Suprapubic skin (tissue), 4 donors: ENCODE data around the gene EMP2. TPM values are rescaled to one million over a fixed set of nuclear protein-coding genes. Genes with fewer than 3 reads are reported as not detected.

ENCODE experiments used
- DNase-seq, 2 donors: peaks; one replicate each; pipeline ENCODE4 v3.0.0-alpha.2; 2019; ENCODE audit warnings: low spot score in 2 of 2
- H3K27ac ChIP-seq: fragments of 200-600 bp; sonication (generic); one replicate; pipeline ENCODE4 v1.5.1; 2019
- H3K27me3 ChIP-seq: fragments of 200-600 bp; sonication (generic); one replicate; pipeline ENCODE4 v1.5.1; 2019
- H3K36me3 ChIP-seq: fragments of 200-600 bp; sonication (generic); one replicate; pipeline ENCODE4 v1.5.1; 2019
- H3K4me1 ChIP-seq: fragments of 200-600 bp; sonication (generic); one replicate; pipeline ENCODE4 v1.5.1; 2019
- H3K4me3 ChIP-seq: fragments of 200-600 bp; sonication (generic); one replicate; pipeline ENCODE4 v1.5.1; 2019; ENCODE audit warnings: mild to moderate bottlenecking
- H3K9me3 ChIP-seq: fragments of 200-600 bp; sonication (generic); one replicate; pipeline ENCODE4 v1.5.1; 2019
- EP300 ChIP-seq: sonication (generic); formaldehyde crosslinking; IDR thresholded peaks from one replicate; pipeline ENCODE4 v1.6.1; 2017; ENCODE audit warnings: antibody characterized with exemption
- POLR2A ChIP-seq, 2 donors: fragments of 450-650 bp; IDR thresholded peaks; one replicate each; pipeline ENCODE4 v1.6.1; 2017; ENCODE audit warnings: antibody characterized with exemption in 2 of 2, mild to moderate bottlenecking in 2 of 2, moderate library complexity in 2 of 2
- POLR2AphosphoS5 ChIP-seq, 3 donors: sonication (generic); formaldehyde crosslinking; IDR thresholded peaks; one replicate each; pipeline ENCODE4 v1.6.1; 2017; ENCODE audit warnings: antibody characterized with exemption in 3 of 3
- WGBS: methylation state at CpG from one replicate; pipeline ENCODE4 v1.1.5; 2018; 5-methylcytosine and 5-hydroxymethylcytosine counted together
- total RNA-seq, 4 donors: library from RNA; depleted of rRNA; stranded (reverse); fragments of >200 nt; gene quantifications; one replicate each; pipeline ENCODE4 v1.1.0, GENCODE V29; 2016
- TF ChIP-seq, protein P1 (sequence below), 2 donors: fragments of 200-600 bp in 1 of 2; fragments of 450-650 bp in 1 of 2; sonication (generic) in 1 of 2; IDR thresholded peaks; one replicate each; pipeline ENCODE4 v1.5.1; 2016 to 2019; ENCODE audit warnings: antibody characterized with exemption in 2 of 2, mild to moderate bottlenecking in 1 of 2, moderate library complexity in 1 of 2

EMP2 gene
- total RNA-seq, 4 donors from 2014 or later, result 91.6 to 187 (median 139) TPM

DNA sequence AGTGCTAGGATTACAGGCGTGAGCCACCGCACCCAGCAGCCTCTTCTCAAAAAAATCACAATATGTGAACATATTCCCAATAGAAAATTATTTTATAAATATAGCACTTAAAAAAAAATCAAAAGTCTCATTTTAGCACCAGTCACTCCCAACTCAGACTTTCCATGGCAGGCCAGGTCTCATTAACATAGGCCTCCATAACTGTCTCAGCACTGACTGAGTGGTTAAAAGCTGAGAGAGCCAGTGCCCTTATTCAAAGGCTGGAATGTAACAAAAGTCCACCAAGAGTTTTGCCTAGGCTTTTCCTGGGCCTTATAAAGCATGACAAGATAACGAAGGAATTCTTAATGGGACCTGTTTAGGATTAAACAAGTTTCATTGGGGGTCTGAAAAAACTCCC is 79.8 kb downstream of the EMP2 start:
- TF ChIP-seq EP300, result no peak
- no peak for TF ChIP-seq POLR2AphosphoS5 (IDR thresholded peaks at IDR 0.05)
- TF ChIP-seq, protein P1, sequence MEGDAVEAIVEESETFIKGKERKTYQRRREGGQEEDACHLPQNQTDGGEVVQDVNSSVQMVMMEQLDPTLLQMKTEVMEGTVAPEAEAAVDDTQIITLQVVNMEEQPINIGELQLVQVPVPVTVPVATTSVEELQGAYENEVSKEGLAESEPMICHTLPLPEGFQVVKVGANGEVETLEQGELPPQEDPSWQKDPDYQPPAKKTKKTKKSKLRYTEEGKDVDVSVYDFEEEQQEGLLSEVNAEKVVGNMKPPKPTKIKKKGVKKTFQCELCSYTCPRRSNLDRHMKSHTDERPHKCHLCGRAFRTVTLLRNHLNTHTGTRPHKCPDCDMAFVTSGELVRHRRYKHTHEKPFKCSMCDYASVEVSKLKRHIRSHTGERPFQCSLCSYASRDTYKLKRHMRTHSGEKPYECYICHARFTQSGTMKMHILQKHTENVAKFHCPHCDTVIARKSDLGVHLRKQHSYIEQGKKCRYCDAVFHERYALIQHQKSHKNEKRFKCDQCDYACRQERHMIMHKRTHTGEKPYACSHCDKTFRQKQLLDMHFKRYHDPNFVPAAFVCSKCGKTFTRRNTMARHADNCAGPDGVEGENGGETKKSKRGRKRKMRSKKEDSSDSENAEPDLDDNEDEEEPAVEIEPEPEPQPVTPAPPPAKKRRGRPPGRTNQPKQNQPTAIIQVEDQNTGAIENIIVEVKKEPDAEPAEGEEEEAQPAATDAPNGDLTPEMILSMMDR (IDR thresholded peaks at IDR 0.05), result no peak
- TF ChIP-seq POLR2A (IDR thresholded peaks at IDR 0.05), result no peak
- peaks cover 27% of the 10 kb centered on the region for H3K36me3 ChIP-seq
- no peak overlapping the region for H3K4me3 ChIP-seq
- H3K9me3 ChIP-seq, result no peaks in the 10 kb centered on the region
- H3K4me1 ChIP-seq, result no peaks in the 10 kb centered on the region
- WGBS, result 96% methylated on average over 3 of the region's 3 CpGs
- DNase-seq, result no peak
- no peak overlapping the region for H3K27ac ChIP-seq
- H3K27me3 ChIP-seq, result no peaks in the 10 kb centered on the region

DNA sequence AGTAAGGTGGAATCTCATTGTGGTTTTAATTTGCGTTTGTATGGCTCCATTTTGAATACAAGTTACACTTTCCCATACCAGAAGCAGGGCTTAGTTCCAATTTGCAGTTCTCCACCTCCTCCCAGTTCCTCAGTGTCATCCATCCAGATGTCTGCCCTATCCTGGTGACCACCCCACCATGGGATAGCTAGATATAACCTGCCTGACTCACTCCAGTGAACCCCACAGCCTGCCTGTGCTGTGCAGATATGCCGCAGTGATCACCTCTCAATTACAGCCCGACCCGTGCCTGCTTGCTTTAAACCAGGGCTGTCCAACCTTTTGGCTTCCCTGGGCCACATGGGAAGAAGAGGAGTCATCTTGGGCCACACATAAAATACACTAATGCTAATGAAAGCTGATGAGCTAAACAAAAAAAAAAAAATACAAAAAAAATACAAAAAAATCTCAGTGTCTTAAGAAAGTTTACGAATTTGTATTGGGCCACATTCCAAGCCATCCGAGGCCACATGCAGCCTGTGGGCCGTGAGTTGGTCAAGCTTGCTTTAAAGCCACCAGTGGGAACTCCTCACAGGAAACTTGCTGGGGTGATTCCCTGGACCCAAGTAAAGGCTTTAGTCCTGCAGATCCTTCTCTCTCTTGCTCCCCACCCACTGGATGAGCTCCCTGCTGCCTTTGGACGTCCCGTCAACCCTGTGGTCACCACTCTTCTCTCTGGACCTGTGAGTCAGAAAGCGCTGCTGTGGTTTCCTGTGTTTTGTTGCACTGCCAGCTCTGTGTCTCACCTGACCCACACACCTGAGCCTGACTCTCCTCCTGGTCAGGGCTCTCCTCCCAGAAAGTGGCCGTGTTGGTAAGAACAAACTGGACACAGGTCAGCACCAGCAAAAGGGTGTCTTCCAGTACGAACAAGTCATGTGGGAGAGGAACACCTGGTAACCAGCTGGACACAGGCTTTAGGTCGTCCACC is 83.0 kb downstream of the EMP2 start:
- Histone ChIP-seq H3K36me3 (peaks cover 34% of the 10 kb centered on the region), H3K4me3 (no peak overlapping the region), H3K27ac (no peak overlapping the region), H3K27me3 (no peaks in the 10 kb centered on the region), H3K9me3 (no peaks in the 10 kb centered on the region), H3K4me1 (no peaks in the 10 kb centered on the region)
- TF ChIP-seq, protein P1 (IDR thresholded peaks at IDR 0.05), result no peak
- TF ChIP-seq POLR2A (IDR thresholded peaks at IDR 0.05) (no peak), POLR2AphosphoS5 (IDR thresholded peaks at IDR 0.05) (no peak), EP300 (no peak)
- WGBS, result 84% methylated on average over 13 of the region's 13 CpGs
- no peak for DNase-seq

DNA sequence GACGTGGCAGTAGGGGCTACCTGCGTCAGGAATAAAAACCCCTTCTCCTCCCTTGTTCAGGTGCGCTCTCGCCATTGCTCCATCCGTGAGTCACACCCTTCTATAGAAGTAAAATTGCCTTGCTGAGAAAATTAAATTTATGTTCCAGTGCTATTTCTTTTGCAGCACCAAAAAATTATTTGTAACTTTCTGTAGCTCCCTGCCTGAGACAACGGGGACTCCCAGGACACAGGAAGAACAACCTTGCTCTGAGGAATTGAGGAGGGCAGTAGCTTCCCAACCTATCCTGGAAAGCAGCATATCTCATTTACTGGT is 85.4 kb downstream of the EMP2 start:
- no peak overlapping the region for H3K4me3 ChIP-seq
- TF ChIP-seq, protein P1 (IDR thresholded peaks at IDR 0.05), result no peak
- no peak for TF ChIP-seq POLR2AphosphoS5 (IDR thresholded peaks at IDR 0.05)
- no peak for TF ChIP-seq EP300
- TF ChIP-seq POLR2A (IDR thresholded peaks at IDR 0.05), result no peak
- H3K27me3 ChIP-seq, result no peaks in the 10 kb centered on the region
- H3K4me1 ChIP-seq, result no peaks in the 10 kb centered on the region
- WGBS, result 95% methylated on average over 6 of the region's 6 CpGs
- peaks cover 22% of the 10 kb centered on the region for H3K36me3 ChIP-seq
- no peak for DNase-seq
- no peaks in the 10 kb centered on the region for H3K9me3 ChIP-seq
- H3K27ac ChIP-seq, result no peak overlapping the region

DNA sequence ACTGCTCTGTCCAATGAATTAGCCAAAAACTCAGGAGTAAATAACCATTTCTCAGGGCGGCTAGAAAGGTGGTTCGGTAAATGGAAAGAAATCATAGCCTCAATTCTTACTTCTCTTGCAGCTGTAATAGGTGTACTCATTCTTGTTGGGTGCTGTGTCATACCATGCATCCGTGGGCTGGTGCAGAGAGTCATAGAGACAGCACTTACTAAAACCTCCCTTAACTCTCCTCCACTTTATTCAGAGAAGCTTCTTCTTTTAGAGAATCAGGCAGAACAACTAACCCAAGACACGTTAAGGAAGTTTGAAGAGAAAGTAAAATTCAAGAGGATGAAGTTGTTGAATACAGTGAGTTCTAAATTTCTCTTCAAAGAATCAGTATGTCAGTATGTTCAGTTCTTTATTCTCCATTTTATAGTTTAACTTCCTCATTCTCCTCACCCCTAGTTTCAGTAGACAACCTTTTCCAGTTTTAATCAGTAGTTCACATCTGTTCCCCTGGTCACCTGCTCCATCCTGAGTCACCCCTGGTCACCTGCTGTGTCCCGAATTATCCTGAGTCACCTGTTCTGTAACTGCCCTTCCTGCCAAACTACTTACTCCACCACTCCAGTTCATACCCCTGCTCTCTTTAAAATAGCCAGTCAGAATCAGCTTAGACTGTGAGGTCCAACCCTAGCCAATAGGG is 85.9 kb downstream of the EMP2 start:
- Histone ChIP-seq H3K27me3 (no peaks in the 10 kb centered on the region), H3K27ac (no peak overlapping the region), H3K4me1 (no peaks in the 10 kb centered on the region), H3K4me3 (no peak overlapping the region), H3K9me3 (no peaks in the 10 kb centered on the region), H3K36me3 (peaks cover 22% of the 10 kb centered on the region)
- TF ChIP-seq POLR2AphosphoS5 (IDR thresholded peaks at IDR 0.05) (no peak), EP300 (no peak), POLR2A (IDR thresholded peaks at IDR 0.05) (no peak)
- TF ChIP-seq, protein P1 (IDR thresholded peaks at IDR 0.05), result no peak
- whole genome bisulfite sequencing, result 69% methylated on average over 5 of the region's 5 CpGs
- no peak for DNase-seq

DNA sequence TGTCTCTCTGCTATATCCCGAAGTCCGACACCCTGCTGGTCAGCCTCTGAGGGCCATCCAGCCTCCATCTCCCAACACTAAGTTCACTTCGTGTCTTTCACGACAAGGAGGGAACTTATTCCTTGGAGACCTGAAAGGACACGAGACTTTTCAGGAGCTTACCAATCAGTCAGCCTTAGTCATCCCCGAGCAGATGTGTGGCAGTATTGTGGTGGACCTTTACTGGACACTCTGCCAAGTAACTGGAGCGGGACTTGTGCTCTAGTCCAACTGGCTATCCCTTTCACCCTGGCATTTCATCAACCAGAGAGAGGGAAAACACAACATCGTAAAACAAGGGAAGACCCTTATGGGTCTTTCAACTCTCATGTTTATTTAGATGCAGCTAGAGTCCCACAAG is 87.1 kb downstream of the EMP2 start:
- Histone ChIP-seq H3K36me3 (peaks cover 22% of the 10 kb centered on the region), H3K27me3 (no peaks in the 10 kb centered on the region), H3K4me3 (no peak overlapping the region), H3K4me1 (no peaks in the 10 kb centered on the region), H3K27ac (no peak overlapping the region), H3K9me3 (no peaks in the 10 kb centered on the region)
- 91% methylated on average over 8 of the region's 8 CpGs for WGBS
- TF ChIP-seq EP300, result no peak
- DNase-seq, result no peak
